Stimulated activated naive CD8-positive, alpha-beta T cell treated with anti-CD3 and anti-CD28 coated beads, Interleukin-15, Interleukin-2, amounts not matched to agents 100 ng/mL and 50 ng/mL, for 24 hours (primary cell): ENCODE results near the gene SERPINI1.

ENCODE experiments used
- H3K27ac Mint-ChIP-seq: one replicate; pipeline ENCODE4 v1.8.0; 2021; ENCODE audit warnings: mild to moderate bottlenecking, mixed read lengths
- H3K27me3 Mint-ChIP-seq: one replicate; pipeline ENCODE4 v1.8.0; 2021; ENCODE audit warnings: mixed read lengths
- H3K36me3 Mint-ChIP-seq: one replicate; pipeline ENCODE4 v1.8.0; 2021; ENCODE audit warnings: low read depth, mixed read lengths
- H3K4me1 Mint-ChIP-seq: one replicate; pipeline ENCODE4 v1.8.0; 2021; ENCODE audit warnings: low read depth, mixed read lengths
- H3K4me3 Mint-ChIP-seq: one replicate; pipeline ENCODE4 v1.8.0; 2021; ENCODE audit warnings: mild to moderate bottlenecking, mixed read lengths
- H3K9me3 Mint-ChIP-seq: one replicate; pipeline ENCODE4 v1.8.0; 2021; ENCODE audit warnings: mixed read lengths

Gene SERPINI1

GRCh38 chr3:167863811-167864551, 128.5 kb downstream of the SERPINI1 start:
- Mint-ChIP-seq H3K9me3 (no peaks in the 10 kb centered on the region), H3K36me3 (no peaks in the 10 kb centered on the region), H3K4me3 (no peak overlapping the region), H3K27me3 (peaks cover 5% of the 10 kb centered on the region), H3K27ac (no peak overlapping the region), H3K4me1 (no peaks in the 10 kb centered on the region)

- no peaks in the 10 kb centered on the region for H3K4me1 Mint-ChIP-seq
- H3K27me3 Mint-ChIP-seq: peaks cover 5% of the 10 kb centered on the region
- H3K9me3 Mint-ChIP-seq: no peaks in the 10 kb centered on the region
- no peak overlapping the region for H3K4me3 Mint-ChIP-seq
- H3K27ac Mint-ChIP-seq: no peak overlapping the region
- no peaks in the 10 kb centered on the region for H3K36me3 Mint-ChIP-seq
Measured at GRCh38 chr3:167864552-167864874, 129.0 kb downstream of the SERPINI1 start.

DNA sequence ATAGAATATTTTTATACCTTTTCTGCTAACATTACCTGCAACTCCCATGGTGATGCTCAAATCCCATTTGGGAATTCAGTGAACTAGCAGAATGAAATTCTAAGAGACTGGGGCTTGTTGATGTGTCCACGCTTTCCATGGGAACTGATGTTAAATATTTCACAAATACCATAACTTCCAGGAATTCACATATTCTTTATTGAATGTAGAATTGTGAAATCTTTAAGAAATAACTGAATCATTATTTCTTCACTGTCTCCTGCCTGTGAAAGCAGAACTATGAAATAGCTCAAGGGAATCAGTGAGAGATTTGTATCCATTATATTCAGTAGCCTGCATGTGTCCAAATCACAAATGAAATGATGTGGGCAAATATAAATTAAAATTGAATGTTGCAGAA, 130.8 kb downstream of the SERPINI1 start:
- Mint-ChIP-seq H3K27me3 (peaks cover 10% of the 10 kb centered on the region), H3K9me3 (no peaks in the 10 kb centered on the region), H3K4me1 (no peaks in the 10 kb centered on the region), H3K27ac (no peak overlapping the region), H3K4me3 (no peak overlapping the region), H3K36me3 (no peaks in the 10 kb centered on the region)

- Mint-ChIP-seq H3K27me3 (peaks cover 10% of the 10 kb centered on the region), H3K36me3 (no peaks in the 10 kb centered on the region), H3K9me3 (no peaks in the 10 kb centered on the region), H3K4me3 (no peak overlapping the region), H3K27ac (no peak overlapping the region), H3K4me1 (no peaks in the 10 kb centered on the region)
Measured at GRCh38 chr3:167867981-167868380, 132.5 kb downstream of the SERPINI1 start.

DNA sequence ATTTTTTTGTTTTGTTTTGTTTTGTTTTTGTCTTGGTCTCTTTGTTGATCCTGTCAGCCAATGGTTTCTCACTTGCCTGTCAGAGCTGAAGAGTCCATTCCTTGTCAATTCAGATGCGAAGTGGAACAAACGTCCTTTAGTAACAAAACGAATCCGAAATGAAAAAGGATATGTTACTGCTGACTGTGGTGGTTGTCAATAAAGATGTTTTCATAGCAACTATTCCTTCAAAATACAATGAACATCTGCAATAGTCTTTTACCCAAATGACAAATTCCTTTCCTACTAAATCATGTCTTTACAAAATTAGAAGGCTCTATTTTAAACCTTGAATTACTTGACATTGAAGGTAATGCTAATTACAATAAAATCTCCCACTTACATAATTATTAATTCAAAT, 134.7 kb downstream of the SERPINI1 start:
- Mint-ChIP-seq H3K36me3 (no peaks in the 10 kb centered on the region), H3K9me3 (no peaks in the 10 kb centered on the region), H3K27me3 (peaks cover 10% of the 10 kb centered on the region), H3K4me1 (no peaks in the 10 kb centered on the region), H3K27ac (no peak overlapping the region), H3K4me3 (no peak overlapping the region)

- no peaks in the 10 kb centered on the region for H3K4me1 Mint-ChIP-seq
- H3K27me3 Mint-ChIP-seq: peaks cover 10% of the 10 kb centered on the region
- H3K4me3 Mint-ChIP-seq: no peak overlapping the region
Measured at GRCh38 chr3:167870759-167871158, 135.2 kb downstream of the SERPINI1 start.

DNA sequence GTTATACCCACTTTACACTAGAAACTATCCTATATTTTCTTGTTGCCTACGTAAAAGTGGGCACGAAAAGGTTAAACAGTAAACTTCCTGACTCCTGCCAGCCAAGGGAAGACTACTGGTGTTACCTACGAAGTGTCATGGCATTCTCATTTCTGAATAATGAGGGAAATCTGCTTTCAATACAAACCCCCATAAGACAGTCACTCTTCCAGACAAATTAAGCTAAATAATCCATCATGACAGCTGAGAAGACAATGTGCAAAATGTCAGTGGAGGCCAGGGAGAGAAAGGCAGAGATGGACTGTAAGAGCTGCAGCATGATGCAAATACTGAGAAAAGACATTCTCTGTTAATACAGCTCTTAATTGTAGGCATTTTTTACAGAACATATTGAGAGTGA, 136.5 kb downstream of the SERPINI1 start:
- no peaks in the 10 kb centered on the region for H3K4me1 Mint-ChIP-seq
- no peaks in the 10 kb centered on the region for H3K36me3 Mint-ChIP-seq
- H3K27me3 Mint-ChIP-seq: peaks cover 13% of the 10 kb centered on the region
- H3K9me3 Mint-ChIP-seq: no peaks in the 10 kb centered on the region
- H3K27ac Mint-ChIP-seq: no peak overlapping the region
- no peak overlapping the region for H3K4me3 Mint-ChIP-seq

More at GRCh38 chr3:167870759-167871158, 135.2 kb downstream of the SERPINI1 start:
- no peaks in the 10 kb centered on the region for H3K36me3 Mint-ChIP-seq
- H3K9me3 Mint-ChIP-seq: no peaks in the 10 kb centered on the region
- no peak overlapping the region for H3K27ac Mint-ChIP-seq

- H3K4me3 Mint-ChIP-seq: no peak overlapping the region
- H3K4me1 Mint-ChIP-seq: no peaks in the 10 kb centered on the region
Measured at GRCh38 chr3:167872941-167873340, 137.4 kb downstream of the SERPINI1 start.

DNA sequence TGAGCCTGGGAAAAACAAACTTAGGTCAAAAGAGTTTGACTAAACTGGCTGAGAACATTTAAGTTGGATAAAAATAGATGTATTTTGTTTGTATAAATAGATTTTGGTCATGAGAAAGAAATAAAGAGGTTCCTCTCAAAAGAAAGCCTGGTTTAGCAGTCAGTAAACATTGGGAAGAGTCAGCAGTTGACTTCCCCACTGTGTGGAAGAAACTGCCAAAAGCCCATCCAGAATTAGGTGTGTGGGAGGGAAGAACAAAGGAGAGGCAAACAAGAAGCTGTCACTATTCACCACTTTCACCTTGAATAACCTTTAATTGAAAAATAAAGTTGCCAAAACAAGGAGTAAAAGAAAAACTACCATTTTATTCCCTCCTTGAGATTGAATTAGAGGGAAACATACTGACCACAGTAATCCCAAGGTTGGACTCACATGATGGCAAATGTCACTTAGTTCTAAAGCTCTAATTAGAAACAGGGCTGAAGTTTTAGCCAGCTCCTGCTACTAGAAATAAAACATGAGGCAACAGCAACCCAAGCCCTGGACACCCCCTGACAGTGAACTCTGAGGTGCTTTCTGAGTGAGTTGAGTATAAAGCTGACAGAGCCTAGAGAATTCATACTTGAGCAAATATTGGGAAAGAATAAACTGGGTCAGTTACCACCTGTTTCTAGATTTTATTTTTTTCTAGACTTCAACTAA, 139.3 kb downstream of the SERPINI1 start:
- peaks cover 16% of the 10 kb centered on the region for H3K27me3 Mint-ChIP-seq
- H3K9me3 Mint-ChIP-seq: no peaks in the 10 kb centered on the region
- no peak overlapping the region for H3K27ac Mint-ChIP-seq
- H3K36me3 Mint-ChIP-seq: no peaks in the 10 kb centered on the region
- H3K4me3 Mint-ChIP-seq: no peak overlapping the region
- H3K4me1 Mint-ChIP-seq: no peaks in the 10 kb centered on the region

More at GRCh38 chr3:167872941-167873340, 137.4 kb downstream of the SERPINI1 start:
- no peaks in the 10 kb centered on the region for H3K9me3 Mint-ChIP-seq
- no peaks in the 10 kb centered on the region for H3K36me3 Mint-ChIP-seq
- H3K27me3 Mint-ChIP-seq: peaks cover 18% of the 10 kb centered on the region
- H3K27ac Mint-ChIP-seq: no peak overlapping the region
